GM18951 (cell line): ENCODE measurements around the gene SERPINA3.
"Not testable (repeated sequence)": the region's sequence is repeated elsewhere in the genome, so short reads cannot be mapped to it uniquely, and the experiment has no call there.

ENCODE experiments used
- POLR2A ChIP-seq: IDR thresholded peaks from 4 replicates; pipeline ENCODE4 v1.6.1; 2011; ENCODE audit warnings: mild to moderate bottlenecking; ENCODE audit not compliant: insufficient read length, insufficient read depth; ENCODE audit errors: extremely low read depth
- in situ Hi-C: fragments of 300-500 bp; cut with MboI; formaldehyde crosslinking; loops from one replicate; pipeline ENCODE4 v1.12.0; 2022; ENCODE audit warnings: low sequenced_read_pairs, mixed read lengths, inconsistent platforms; ENCODE audit not compliant: unreplicated experiment

SERPINA3 gene

GRCh38 chr14:94593376-94593748 lies 18.8 kb upstream of the SERPINA3 start:
- no peak for TF ChIP-seq POLR2A

GRCh38 chr14:94593749-94594431 lies 18.3 kb upstream of the SERPINA3 start:
- in situ Hi-C loops, result no loop called here
- TF ChIP-seq POLR2A, result no peak

More at GRCh38 chr14:94593376-94593748, 18.8 kb upstream of the SERPINA3 start:
- in situ Hi-C loops, result no loop called here

- in situ Hi-C loops, result no loop called here
- no peak for TF ChIP-seq POLR2A
Measured at GRCh38 chr14:94594441-94594840, 17.8 kb upstream of the SERPINA3 start.

GRCh38 chr14:94595912-94596311 lies 16.3 kb upstream of the SERPINA3 start:
- no peak for TF ChIP-seq POLR2A
- in situ Hi-C loops, result no loop called here

GRCh38 chr14:94596361-94596760 lies 15.8 kb upstream of the SERPINA3 start:
- in situ Hi-C loops, result no loop called here
- TF ChIP-seq POLR2A, result no peak

GRCh38 chr14:94597788-94598187 lies 14.4 kb upstream of the SERPINA3 start:
- in situ Hi-C loops, result no loop called here
- no peak for TF ChIP-seq POLR2A

GRCh38 chr14:94598506-94598815 lies 13.7 kb upstream of the SERPINA3 start:
- in situ Hi-C loops, result no loop called here
- TF ChIP-seq POLR2A, result no peak

- in situ Hi-C loops, result no loop called here
- TF ChIP-seq POLR2A, result no peak
Measured at GRCh38 chr14:94598816-94599655, 13.2 kb upstream of the SERPINA3 start.

GRCh38 chr14:94599656-94600004 lies 12.6 kb upstream of the SERPINA3 start:
- no peak for TF ChIP-seq POLR2A
- in situ Hi-C loops, result no loop called here

- in situ Hi-C loops, result no loop called here
- TF ChIP-seq POLR2A, result no peak
Measured at GRCh38 chr14:94600148-94600545, 12.0 kb upstream of the SERPINA3 start.

GRCh38 chr14:94601884-94602391 lies 10.3 kb upstream of the SERPINA3 start:
- no peak for TF ChIP-seq POLR2A
- in situ Hi-C loops, result no loop called here

- TF ChIP-seq POLR2A, result no peak
- in situ Hi-C loops, result no loop called here
Measured at GRCh38 chr14:94602722-94603121, 9.5 kb upstream of the SERPINA3 start.

- no peak for TF ChIP-seq POLR2A
- in situ Hi-C loops, result no loop called here
Measured at GRCh38 chr14:94605361-94605760, 6.8 kb upstream of the SERPINA3 start.

GRCh38 chr14:94608966-94609365 lies 3.2 kb upstream of the SERPINA3 start:
- in situ Hi-C loops, result not testable (repeated sequence)
